ENCODE data around the gene EIF1.

- TF ChIP-seq POLR2A (IDR thresholded peaks at IDR 0.05; ENCODE audit: low read length) (no peak), GATA1 (IDR thresholded peaks at IDR 0.05; ENCODE audit: low read depth, low read length) (no peak)
Measured at GRCh38 chr17:41697122-41697962, 8.7 kb downstream of the EIF1 start.

All from erythroblast (primary cell).